Measurements from ENCODE around the gene C12orf56. TPM values are rescaled to one million over a fixed set of nuclear protein-coding genes. Genes with fewer than 3 reads are reported as not detected.

The C12orf56 gene
- 0.29 and 0.51 TPM in 2 replicates for total RNA-seq

DNA sequence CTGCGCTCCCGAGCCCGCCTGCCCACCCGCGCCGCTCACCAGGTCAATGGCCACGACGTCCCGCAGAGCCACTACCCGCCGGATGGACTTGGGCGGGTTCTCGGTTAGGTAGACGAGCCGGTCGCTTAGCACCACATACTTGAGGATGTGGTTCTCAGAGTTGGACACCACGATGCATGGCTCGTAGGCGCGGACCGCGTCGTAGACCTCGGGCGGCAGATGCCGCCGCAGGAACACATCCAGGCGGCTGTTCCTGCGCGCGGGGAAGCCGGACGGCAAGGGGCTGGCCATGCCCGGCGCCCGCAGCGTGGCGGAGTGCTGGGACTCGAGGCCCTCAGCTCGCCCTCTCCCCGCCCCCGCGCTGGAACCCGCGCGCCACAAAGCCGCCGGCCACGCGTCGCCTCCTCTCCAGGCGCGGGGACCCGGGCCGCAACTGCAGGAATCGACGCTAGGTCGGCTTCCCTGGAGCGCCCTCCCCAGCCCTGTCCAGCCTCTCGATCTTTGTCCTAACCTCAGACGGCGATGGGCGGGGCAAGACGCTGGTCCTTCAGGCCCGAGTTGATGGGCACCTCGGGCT is at the start of gene C12orf56:
Gene C12orf56 (minus strand): TSS at position 484 of the 577 bp plus-strand sequence. CDS start 193 bp downstream, at position 291.
- intact Hi-C loops (cut with micrococcal nuclease) = loop anchor here (5.0 kb wide), 1 partner anchor 723 kb away; the partner anchor contains the start of gene DPY19L2

DNA sequence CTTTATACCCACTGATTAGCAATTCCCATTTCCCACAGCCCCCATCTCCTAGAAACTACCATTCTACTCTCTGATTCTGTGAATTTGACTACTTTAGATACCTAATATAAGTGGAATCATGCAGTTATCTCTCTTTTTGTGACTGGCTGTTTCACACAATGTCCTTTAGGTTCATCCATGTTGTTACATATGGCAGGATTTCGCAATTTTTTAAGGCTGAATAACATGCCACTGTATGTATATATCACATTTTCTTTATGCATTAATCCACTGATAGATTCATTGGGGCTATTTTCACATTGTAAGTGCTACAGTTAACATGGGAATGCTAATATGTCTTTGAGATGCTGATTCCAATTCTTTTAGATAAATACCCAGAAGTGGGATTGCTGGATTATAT is 49.5 kb upstream of the C12orf56 start:
- intact Hi-C loops (cut with micrococcal nuclease) = no loop called here

- intact Hi-C loops (cut with micrococcal nuclease) = no loop called here
Measured at GRCh38 chr12:64433915-64434314, 43.4 kb upstream of the C12orf56 start.

DNA sequence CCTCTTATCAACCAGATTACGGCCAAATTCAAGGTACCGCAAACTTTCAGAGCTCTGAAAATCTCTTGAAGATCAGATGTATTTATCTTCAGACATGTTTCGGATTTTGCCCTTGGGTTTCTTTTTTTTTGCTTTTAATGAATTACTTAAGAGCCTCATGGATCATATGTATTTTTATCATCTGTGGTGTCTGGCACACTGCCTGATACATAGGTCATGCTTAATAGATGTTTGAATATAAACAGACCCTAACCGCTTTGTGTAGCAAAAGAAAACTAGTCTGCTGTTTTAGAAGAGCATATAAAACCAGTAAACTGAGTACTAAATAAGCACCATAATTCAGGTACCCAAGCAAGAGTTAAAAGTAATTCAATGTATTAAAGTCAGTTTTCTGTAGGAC is 41.2 kb upstream of the C12orf56 start:
- intact Hi-C loops (cut with micrococcal nuclease) = no loop called here

- intact Hi-C loops (cut with micrococcal nuclease) = no loop called here
Measured at GRCh38 chr12:64430886-64431285, 40.3 kb upstream of the C12orf56 start.

GRCh38 chr12:64428956-64429355 is 38.4 kb upstream of the C12orf56 start:
- intact Hi-C loops (cut with micrococcal nuclease) = no loop called here

DNA sequence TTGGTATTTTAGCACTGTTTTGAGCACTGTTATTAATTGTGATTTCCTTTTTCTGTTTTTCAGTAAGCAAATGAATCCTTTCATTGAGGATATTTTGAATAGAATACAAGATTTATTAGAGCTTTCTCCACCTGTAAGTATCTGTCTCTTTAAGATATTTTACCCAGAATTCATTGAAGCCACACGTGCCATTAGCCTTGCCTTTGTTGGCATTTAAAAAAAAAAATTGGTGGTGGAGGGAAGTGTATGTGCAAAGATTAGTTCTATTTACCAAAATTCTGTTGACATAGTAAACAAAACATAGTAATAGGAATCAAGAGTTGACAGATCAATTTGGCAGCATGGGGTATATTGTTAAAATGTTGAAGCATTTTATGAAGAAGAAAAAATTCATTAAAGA is 37.4 kb upstream of the C12orf56 start:
- intact Hi-C loops (cut with micrococcal nuclease) = no loop called here

DNA sequence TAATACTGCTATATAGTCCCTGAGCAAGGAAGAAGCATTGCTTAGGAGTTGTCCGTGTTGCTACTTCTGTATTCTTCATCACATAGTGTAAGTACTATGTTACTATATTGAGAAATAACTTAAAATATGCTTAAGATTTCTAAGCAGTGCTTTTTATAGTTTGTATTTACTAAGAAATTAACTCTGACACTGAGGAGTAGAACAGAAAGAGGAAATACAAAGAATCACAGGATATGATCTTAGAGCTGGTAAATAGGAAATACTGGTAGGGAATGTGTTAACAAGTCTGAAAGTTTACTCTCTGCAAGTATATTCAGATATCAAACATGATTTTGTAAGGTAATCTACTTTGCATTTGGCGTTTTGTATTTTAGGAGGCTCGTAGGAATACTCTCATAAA is 29.1 kb upstream of the C12orf56 start:
- intact Hi-C loops (cut with micrococcal nuclease) = loop anchor here (5.0 kb wide), 1 partner anchor 63 kb away; no protein-coding TSS in a partner anchor

- intact Hi-C loops (cut with micrococcal nuclease) = loop anchor here (5.0 kb wide), 1 partner anchor 64 kb away; no protein-coding TSS in a partner anchor
Measured at GRCh38 chr12:64418209-64418608, 27.7 kb upstream of the C12orf56 start.

- intact Hi-C loops (cut with micrococcal nuclease) = no loop called here
Measured at GRCh38 chr12:64413884-64414283, 23.3 kb upstream of the C12orf56 start.

DNA sequence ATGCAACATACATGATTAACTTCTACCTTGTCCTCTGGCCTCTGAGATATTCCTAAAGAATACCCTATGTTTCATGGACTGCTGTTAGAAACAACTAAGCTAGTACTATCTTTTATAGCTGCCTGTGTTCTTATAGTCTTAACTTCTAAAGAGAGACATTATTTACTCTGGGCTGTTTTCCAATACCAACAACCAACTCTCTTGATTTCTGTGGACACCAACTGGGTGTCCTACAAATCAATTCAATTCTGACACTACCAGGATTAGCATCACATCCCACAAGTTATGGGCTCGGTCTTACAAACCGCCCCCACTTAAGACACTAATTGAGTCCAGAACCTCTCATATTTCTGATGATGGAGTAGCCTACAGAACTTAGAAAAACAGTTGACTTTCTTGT is 21.9 kb upstream of the C12orf56 start:
- intact Hi-C loops (cut with micrococcal nuclease) = no loop called here

GRCh38 chr12:64411427-64411826 is 20.9 kb upstream of the C12orf56 start:
- intact Hi-C loops (cut with micrococcal nuclease) = no loop called here

GRCh38 chr12:64407342-64408223 is 17.0 kb upstream of the C12orf56 start:
- intact Hi-C loops (cut with micrococcal nuclease) = loop anchor here (5.0 kb wide), 1 partner anchor 1895 kb away; the partner anchor contains the start of gene HELB

DNA sequence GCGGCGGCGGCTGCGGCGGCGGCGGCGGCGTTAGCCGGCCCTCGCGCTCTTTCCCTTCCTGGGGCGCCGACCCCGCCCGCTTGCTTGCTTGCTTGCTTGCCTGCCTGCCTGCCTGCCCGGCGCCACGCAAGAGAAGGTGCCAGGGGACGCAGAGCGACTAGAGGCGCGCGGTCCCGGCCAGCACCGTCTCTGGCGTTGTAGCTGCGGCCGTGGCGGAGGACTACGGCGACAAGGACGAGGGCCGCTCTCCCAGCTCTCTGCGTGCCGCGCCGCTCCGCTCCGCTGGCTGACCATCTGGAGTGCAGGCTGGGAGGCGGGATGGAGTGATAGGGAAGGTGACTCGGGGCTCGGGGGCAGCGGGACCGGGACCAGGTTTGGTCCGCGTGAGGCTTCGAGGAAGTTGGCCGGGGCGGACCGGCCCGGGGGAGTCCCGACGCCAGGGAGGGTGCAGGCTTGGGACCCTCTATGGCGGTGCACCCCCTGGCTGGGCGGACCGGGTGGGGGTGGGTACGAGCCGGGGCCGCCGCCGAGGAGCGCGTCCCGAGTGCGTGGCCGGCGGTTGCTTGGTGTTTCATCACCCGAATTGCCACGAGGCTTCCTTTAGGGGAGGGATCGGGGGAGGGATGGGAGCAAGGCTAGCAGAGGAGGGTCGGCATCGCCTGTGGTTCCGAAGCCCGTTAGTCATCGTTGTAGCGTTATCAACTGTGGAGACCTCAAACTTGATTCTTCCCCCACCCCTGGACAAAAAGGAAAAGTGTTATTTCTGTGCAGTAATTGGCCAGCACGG is 14.1 kb upstream of the C12orf56 start:
- intact Hi-C loops (cut with micrococcal nuclease) = loop anchor here (1.0 to 5.0 kb wide), 13 partner anchors 12 to 1898 kb away; partner anchors contain the start of genes GNS, HELB, KICS2 and LLPH

DNA sequence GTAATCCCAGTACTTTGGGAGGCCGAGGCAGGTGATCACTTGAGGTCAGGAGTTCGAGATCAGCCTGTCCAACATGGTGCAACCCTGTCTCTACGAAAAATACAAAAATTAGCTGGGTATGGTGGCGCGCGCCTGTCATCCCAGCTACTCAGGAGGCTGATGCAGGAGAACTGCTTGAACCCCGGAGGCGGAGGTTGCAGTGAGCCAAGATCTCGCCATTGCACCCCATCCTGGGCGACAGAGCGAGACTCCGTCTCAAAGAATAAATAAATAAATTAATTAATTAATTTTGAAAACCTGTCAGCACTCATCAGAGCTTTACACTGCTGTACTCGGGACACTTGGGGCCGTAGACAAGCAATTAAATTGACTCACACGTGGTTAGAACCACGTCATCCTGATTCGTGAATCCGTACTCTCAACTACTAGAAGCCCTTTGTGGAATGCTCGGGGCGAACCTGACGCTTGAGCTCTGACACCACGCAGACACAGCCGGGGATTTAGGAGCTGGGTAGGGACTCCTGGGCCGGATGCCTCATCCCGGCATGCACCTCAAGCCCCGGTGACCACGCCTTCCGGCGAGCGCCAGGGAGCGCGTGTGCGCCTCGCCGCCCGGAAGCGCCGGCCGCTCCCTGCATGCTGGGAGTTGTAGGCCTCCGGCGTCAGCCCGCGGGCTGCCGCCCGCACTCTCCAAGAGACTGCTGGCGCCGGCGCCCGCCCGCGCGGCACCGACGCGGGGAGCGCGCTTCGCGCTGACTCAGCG is 13.3 kb upstream of the C12orf56 start, which contains the start of gene XPOT:
Gene XPOT (plus strand): TSS at position 686 of the 763 bp plus-strand sequence. CDS start 5,644 bp downstream, outside the sequence.
- intact Hi-C loops (cut with micrococcal nuclease) = loop anchor here (1.0 to 5.0 kb wide), 12 partner anchors 12 to 1765 kb away; partner anchors contain the start of genes GNS, KICS2, LLPH and RXYLT1

DNA sequence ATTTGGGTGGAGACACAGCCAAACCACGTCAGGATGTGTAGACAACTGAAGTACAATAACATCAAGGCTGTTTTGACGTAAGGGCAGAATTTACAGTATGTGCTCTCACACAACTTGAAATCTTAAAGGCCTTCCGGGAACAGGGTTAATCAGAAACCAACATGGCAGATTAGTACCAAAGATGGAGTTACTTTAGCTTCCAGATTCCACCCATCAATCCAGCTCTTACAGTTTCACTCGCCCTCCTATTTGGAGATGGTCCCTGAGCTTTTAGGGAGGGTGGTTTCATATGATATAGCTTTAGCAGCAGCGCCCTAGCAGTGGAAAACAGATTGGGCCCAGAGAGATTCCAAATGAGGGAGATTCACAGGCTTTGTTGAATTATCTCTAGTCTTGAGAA is 11.6 kb upstream of the C12orf56 start:
- intact Hi-C loops (cut with micrococcal nuclease) = loop anchor here (5.0 kb wide), 2 partner anchors 280 to 770 kb away; no protein-coding TSS in a partner anchor

DNA sequence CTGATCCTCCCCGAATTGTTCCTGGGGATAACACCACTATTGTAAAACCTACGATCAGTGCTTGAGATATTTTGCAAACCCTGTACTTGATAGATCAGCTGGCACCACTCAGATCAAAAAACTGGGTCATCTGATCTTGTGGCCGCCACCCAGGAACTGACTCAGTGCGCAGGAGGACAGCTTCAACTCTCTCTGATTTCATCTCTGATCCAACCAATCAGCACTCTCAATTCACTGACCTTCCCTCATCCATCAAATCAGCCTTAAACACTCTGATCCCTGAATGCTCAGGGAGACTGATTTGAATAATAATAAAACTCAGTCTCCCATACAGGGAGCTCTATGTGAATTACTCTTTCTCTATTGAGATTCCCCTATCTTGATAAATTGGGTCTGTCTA is 9.5 kb upstream of the C12orf56 start:
- intact Hi-C loops (cut with micrococcal nuclease) = loop anchor here (5.0 kb wide), 2 partner anchors 282 to 772 kb away; no protein-coding TSS in a partner anchor

DNA sequence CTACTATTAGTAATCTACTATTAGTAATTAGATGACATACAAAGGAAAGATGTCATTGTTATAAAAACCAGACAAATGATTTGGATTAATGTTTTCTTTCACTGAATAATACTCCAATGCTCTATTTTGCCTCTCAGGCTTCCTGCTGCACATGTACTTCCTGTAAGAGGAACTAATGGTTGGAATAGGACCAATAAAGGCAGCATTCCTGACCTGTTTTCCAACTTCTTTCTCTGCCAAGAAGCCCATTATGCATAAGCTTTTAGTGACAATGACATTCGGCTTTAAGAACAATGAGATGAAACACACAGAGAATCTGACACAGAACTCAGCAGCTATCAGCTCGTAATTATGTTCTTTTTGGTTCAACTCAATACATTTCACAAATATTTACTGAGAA is 5.2 kb upstream of the C12orf56 start:
- intact Hi-C loops (cut with micrococcal nuclease) = no loop called here

DNA sequence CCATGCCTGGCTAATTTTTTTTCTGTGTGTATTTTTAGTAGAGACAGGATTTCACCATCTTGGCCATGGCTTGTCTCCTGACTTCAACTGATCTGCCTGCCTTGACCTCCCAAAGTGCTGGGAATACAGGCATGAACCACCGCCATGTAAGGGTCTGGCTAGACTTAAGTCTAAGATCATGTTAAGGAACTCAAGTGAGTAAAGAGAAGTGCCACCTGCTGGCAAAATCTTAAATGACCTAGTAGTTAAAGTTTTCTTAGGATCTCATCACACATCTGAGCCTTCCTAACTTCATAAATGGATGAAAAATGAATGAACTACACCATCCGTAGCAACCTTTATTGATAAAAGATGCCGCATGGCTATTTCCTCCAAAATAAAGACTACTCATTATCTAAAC is 1.7 kb upstream of the C12orf56 start:
- intact Hi-C loops (cut with micrococcal nuclease) = loop anchor here (1.0 to 5.0 kb wide), 5 partner anchors 12 to 725 kb away; partner anchors contain the start of genes DPY19L2, SRGAP1 and XPOT

DNA sequence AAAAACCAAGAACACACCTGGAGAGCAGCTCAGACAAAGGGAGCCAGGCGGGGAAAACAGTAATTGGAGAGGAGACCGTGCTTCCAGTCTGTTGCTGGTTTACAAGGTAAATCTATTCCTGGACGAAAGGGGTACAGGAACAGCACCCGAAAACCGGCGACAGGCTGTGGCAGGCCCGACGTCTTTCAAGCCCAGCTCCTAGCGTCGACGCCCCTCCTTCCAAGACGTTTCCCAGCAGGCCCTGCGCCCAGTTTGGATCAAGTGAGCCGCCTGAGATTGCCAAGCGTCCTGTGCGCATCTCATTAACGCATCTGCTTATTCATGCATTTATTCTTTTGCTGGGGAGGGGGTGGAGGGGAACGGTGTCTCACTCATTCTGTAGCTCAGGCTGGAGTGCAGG is 1.4 kb downstream of the C12orf56 start:
- intact Hi-C loops (cut with micrococcal nuclease) = no loop called here

Data from T-helper 1 cell treated with Interleukin-12 subunit alpha and Interleukin-12 subunit beta and Interleukin-4 antibody, amounts not matched to agents 30 ng/mL and 1 ng/mL, for 36 hours (primary cell).